TTC549 (cell line): ENCODE measurements around the gene NUP98.
"Not testable (repeated sequence)": the region's sequence is repeated elsewhere in the genome, so short reads cannot be mapped to it uniquely, and the experiment has no call there.

Source experiments
- FAIRE-seq: peaks from 2 replicates; lab custom pipeline; 2012; peaks lifted over from hg19 to GRCh38; lab: Jason Lieb, UNC

Gene NUP98

DNA sequence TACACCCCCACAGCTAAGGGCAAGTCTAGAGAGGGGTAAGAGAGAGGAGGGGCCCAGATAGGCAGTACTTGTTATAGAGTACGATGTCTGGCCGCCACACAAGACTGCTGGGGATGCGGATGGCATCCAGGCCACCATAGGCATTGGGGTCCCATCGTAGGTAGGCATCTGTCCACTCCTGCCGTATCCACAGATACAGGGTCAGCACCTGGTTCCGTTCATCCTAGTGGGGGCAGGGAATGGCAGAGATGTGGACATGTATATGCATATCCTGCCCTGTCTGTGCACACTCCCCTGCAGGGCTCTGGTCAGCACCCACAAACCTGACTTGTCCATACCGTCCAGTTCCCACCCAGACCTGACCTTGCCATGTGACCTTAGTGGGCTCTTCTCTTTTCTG lies 128.2 kb downstream of the NUP98 start:
- no peak for FAIRE-seq

DNA sequence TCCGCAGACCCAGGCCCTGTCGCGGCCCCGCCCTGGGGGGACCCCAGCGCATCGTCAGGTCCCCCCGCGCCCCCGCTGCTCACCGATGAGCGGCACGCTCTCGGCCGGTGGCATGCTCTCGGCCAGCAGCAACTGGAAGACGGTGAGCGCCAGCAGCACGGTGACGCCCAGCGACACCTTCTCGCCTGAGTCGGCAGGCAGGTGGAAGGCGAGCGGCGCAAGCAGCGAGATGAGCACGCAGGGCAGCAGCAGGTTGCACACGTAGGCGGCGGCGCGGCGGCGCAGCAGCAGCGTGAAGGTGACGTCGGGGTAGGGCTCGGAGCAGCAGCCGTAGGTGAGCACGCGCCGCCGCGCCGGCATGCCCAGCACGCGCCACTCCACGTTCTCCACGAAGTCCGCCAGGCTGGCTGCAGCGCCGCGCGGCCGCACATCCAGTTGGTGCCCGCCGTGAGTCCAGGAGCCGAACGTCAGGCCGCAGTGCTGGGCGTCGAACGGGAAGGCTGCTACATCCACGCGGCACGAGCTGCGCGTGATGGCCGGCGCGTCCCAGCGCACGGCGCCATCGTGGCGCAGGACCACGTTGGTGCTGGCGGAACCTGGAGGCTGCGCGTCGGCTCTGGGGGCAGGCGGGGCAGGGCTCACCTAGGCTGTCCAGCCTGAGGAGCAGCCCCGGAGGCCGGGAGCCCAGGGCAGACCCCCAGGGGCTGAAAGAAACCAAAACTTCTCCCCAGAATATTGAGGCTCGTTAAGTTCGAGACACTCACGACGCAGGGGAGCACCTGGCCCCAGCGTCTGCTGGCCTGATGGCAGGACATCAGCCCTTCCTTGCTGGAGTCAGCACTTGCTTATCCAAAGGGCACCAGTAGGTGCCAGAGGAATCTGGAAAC lies 130.0 kb downstream of the NUP98 start:
- no peak for FAIRE-seq

DNA sequence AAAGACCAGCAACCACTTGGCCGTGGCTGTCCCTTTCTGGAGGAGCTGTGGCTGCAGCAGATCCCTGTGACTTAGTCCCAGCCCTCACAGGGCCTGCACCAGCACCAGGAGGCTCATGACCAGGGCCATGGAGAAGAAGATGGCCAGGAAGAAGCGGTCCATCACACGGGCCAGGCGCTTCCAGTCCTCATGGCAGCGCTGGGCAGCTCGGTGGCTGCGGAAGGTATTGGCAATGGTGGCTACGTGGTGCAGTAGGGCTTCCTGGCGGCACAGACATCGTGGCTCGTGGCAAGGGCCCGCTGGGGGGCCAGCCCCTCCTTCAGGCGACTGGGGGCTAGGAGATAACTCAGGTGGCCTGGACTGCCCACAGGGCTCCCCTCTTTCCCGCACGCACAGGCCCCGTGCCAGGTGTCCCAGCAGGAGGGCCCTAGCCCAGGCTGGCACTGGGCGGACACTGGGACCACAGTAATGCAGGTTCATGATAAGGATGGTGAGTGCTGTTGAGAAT lies 131.3 kb downstream of the NUP98 start:
- FAIRE-seq = no peak

DNA sequence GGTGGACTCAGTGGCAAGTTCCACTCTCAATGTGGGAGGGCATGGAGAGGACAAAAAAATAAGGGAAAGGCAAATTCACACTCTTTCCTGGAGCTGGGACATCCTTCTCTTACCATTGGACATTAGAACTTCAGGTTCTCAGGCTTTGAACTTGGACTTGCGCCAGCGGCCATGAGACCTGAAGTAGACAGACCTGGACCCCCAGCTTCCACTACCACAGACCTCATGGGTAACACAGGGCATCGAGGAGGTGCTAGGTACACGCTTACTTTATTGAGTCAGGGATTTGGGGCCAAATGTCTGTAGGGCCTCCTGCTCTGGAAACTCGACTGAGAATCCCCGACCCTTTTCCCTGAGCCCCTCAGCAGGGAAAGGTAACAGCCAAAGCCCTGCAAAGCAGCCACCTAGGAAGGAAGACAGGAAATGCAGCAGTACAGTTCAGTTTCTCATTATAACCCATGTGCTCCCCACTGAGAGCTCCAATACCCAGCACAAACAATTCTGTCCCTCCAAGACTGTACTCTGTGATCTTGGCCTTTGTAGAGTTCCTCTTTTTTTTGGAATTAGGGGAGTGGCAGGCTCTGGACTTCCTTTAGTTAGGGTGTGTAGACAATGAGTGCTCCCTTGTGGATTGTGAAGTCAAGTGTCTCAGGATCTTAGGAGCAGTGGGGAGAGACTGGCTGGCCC lies 131.9 kb downstream of the NUP98 start:
- FAIRE-seq = no peak

DNA sequence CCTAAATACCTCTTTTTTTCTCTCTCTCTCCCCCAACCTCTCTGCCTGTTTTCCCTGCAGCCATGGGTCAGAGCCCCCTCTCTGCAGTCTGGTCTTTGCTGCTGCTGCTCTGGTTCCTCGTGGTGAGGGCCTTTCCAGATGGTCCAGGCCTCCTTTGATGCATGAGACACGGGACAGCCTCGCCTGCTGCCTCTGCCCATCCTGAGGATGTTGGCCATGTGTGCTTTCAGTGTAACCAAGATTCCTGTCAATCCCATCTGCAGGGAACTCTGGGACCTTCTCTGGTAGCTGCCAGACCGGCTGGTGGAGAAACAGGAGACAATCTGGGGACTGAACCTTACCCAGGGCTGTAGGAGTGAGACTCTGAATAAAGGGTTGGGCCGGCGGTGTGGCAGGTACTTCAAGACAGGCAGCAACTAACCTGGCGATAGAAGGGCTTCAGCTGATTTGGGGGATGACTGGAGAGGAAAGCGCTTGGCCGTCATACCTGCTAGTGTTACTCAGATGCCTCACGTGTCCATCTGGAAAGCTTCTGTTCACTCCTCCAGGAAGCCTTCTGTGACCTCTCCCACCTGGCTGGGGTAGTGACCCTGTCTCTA lies 133.2 kb downstream of the NUP98 start:
- FAIRE-seq = no peak

DNA sequence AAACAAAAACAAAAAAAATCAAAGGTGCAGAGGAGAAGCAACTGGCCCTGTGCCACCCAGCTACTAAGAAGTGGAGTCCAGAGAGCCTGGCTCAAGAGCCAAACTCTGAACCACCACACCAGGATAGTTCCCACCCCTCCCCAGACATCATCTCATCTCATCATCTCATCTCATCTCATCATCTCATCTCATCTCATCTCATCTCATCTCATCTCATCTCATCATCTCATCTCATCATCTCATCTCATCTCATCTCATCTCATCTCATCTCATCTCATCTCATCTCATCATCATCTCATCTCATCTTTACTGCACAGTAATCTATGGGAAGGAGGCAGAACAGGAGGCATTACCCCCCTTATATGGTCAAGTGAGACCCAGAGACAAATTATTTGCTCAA lies 134.5 kb downstream of the NUP98 start:
- FAIRE-seq = no peak

DNA sequence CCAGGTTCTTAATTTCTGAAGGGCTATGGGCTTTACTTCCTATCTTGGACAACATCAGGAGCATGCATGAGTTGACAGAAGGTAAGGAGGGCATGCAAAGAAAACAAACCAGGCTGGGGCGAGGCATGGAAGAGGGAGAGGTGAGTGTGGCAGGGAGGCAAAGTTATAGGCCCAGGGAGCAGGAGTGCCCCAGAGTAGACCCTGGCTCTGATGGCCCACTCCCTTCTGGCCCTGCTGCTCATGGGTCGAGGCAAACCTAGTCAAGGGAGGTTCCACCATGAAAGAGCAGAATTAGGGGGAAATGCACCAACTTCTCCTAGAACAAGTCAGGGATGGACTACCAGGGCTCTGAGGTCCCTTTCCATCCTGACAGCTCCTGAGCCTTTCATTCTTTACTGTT lies 136.4 kb downstream of the NUP98 start:
- FAIRE-seq = no peak

DNA sequence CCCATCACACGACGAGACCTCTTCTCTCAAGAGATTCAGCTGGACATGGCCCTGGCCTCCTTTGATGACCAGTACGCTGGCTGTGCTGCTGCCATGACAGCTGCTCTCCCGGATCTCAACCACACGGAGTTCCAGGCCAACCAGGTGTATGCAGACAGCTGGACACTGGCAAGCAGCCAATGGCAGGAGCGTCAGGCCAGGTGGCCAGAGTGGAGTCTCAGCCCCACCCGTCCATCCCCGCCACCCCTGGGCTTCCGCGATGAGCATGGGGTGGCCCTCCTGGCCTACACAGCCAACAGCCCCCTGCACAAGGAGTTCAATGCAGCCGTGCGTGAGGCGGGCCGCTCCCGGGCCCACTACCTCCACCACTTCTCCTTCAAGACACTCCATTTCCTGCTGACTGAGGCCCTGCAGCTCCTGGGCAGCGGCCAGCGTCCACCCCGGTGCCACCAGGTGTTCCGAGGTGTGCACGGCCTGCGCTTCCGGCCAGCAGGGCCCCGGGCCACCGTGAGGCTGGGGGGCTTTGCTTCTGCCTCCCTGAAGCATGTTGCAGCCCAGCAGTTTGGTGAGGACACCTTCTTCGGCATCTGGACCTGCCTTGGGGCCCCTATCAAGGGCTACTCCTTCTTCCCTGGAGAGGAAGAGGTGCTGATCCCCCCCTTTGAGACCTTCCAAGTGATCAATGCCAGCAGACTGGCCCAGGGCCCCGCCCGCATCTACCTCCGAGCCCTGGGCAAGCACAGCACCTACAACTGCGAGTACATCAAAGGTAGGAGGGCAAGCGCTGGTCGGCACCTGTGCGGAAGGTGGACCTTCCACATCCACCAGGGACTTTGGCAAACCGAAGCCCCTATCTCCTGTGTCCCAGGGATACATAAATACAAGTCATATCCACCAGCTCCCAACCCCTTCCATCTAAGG lies 137.5 kb downstream of the NUP98 start:
- FAIRE-seq = no peak

DNA sequence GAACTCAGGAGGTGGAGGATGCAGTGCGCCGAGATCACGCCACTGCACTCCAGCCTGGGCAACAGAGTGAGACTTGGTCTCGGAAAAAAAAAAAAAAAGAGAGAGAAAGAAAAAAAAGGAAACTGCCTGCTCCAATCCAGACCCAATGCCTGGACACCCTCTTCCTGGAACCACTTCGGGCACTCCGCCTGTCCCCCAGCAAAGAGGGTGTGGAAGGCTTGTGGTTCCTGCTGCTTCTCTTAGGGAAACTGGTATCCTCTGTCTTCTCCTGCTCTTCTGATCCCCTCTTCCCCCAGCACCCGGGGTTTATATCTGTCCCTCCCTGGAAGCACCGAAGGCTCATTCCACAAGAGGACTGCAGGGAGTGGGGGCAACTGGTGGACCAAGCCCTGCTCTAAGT lies 139.1 kb downstream of the NUP98 start:
- no peak for FAIRE-seq

DNA sequence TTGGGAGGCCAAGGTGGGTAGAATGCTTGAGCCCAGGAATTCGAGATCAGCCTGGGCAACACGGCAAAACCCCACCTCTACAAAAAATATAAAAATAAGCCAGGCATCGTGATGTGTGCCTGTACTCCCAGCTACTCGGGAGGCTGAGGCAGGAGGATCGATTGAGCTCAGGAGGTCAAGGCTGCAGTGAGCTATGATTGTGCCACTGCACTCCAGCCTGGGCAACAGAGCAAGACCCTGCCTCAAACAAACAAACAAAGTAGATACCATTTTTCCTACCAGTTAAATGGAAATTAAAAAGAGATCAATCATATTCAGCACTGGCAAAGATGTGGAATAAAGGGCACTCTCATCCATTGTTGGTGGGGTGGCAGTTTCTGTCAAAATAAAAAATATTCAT lies 140.0 kb downstream of the NUP98 start:
- FAIRE-seq = not testable (repeated sequence)

DNA sequence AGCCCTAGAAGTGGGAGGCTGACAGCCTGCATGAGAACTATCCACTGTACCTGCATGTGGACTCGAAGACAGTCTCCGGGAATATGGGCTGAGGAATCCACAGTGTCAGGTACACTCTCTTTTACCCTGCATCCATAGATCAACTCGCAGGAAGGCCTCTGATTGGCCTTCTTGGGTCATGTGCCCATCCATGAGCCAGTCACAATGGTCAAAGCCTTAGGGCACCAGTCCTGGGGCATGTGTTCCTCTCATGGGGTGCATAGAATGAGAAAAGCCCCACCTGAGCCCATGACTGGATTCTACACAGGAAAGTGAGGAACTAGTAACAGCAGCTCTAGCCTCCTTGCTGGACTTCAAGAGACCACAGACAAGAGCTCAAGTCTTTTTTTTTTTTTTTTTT lies 141.8 kb downstream of the NUP98 start:
- FAIRE-seq = no peak

DNA sequence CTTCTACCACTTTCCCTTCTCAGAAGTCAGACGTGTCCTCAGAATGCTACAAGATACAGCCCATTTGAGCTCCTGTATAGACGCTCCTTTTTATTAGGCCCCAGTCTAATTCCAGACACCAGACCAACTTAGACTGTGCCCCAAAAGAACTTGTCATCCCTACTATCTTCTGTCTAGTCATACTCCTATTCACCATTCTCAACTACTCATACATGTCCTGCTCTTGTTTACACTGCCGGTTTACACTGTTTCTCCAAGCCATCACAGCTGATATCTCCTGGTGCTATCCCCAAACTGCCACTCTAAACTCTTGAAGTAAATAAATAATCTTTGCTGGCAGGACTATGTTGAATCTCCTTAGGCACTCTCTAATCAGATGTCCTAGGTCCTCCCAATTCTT lies 144.8 kb downstream of the NUP98 start:
- FAIRE-seq = not testable (repeated sequence)

DNA sequence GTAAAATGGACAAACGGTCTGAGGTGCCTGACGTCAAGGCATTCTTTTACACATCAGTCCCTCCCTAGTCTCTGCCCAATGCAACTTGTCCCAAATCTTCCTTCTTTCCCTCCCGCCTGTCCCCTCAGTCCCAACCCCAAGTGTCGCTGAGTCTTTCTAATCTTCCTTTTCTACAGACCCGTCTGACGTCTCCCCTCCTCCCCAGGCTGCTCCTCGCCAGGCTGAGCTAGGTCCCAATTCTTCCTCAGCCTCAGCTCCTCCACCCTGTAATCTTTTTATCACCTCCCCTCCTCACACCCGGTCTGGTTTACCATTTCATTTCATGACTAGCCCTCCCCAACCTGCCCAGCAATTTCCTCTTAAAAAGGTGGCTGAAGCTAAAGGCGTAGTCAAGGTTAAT lies 148.0 kb downstream of the NUP98 start:
- FAIRE-seq = not testable (repeated sequence)

DNA sequence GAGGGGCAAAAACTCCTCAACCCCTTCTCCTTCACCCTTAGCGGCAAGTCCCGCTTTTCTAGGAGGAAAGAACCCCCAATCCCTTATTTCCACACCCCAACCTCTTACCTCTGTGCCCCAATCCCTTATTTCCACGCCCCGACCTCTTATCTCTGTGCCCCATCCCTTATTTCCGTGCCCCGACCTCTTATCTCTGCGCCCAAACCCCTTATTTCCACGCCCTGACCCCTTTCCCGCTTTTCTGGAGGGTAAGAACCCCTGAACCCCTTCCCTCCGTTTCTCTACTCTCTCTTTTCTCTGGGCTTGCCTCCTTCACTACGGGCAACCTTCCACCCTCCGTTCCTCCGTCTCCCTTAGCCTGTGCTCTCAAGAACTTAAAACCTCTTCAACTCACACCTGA lies 148.5 kb downstream of the NUP98 start:
- FAIRE-seq = not testable (repeated sequence)

DNA sequence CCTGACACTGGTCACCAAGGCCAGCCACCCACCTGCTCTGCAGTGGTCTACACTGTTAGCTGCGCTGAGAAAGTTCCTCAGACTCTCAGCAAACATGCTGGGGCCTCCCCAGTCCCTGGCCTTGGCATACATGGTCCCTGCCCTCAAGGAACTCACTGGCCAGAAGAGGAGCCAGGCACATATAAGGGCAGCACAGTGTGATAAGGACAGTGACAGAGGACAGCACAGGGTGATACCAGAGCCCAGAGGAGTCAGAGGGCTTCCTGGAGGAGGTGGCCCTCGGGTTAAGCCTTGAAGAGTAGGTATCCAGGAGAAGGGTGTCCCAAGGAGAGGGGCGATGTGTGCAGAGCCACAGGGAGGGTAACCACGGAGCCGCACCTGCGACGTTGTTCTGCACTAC lies 151.8 kb downstream of the NUP98 start:
- no peak for FAIRE-seq

DNA sequence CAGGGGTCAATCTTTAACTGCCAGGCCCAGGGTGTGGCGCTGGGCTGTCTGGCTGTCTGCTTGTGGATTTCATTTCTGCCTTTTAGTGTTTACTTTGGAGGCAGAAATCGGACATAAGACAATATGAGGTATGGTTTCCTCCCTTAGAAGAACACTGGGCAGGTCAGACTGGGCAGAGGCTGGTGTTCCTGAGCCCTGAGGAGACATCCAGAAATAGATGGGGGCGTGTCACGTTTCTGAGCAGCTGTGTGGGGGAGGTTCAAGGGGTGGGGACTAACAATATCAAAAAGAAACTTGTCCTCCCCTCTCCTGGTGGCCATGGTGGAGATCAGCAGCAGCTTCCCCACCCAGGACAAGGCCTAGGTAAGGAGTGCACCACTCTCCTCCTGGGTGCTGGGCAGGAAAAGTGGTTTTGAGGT lies 152.5 kb downstream of the NUP98 start, which contains the start of gene ART1:
TSS of gene ART1 (plus strand) at position 312 of the 419 bp plus-strand sequence. CDS start 14,086 bp downstream, outside the sequence.
- FAIRE-seq = no peak

DNA sequence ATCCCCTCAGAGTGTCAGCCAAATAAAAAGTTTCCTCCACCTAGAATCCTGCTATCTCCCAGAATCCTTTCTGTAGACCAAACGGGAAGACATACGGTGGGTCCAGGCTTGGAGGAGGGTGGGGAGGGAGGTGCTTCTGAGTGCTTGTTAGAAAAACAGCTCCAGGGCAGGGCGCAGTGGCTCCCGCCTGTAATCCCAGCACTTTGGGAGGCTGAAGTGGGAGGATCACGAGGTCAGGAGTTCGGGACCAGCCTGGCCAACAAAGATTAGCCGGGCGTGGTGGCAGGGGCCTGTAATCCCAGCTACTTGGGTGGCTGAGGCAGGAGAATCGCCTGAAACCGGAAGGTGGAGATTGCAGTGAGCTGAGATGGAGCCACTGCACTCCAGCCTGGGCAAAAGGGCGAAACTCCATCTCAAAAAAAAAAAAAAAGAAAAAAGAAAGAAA lies 154.2 kb downstream of the NUP98 start:
- FAIRE-seq = not testable (repeated sequence)

DNA sequence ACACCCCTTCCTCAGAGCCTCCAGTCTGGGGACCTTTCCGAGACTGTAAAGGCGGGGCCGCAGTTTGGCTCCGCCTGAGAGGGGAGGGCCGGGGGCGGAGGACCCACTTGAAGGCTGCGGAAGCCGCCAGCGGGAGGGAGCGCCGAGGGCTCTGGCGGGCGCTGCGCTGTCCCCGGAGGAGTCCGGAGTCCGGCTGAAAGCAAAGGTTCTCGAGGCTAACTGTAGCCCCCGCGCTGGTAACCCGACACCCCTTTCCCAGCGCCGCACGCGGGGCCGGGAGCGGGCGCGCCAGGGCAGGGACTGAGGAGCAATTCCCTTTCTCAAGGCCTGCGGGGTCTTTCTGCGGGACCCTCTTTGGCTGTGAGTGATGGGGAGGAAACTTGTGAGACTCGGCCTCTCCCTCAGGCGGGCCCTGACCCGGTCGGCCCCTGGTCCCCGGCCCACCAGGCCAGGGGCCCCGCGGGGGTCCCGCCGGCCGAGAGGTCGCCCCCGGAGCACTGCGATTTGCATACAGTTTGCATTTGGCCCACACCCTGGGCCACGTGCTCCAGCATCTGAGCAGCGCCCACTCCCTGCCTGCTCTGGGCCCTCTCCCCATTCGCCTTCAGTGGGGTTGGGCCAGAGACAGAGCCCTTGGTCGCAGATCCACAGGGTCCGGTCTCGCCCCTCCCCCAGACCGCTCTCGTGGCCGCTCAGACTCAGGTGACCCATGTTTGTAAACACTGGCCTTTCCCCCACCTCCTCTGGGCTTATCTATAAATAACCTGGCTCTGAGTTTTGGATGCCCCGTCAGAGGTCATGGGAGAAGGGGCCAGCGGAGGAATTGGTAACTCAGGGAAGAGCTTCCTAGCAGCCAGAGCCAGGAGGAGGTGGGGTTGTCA lies 155.0 kb downstream of the NUP98 start:
- FAIRE-seq = no peak

DNA sequence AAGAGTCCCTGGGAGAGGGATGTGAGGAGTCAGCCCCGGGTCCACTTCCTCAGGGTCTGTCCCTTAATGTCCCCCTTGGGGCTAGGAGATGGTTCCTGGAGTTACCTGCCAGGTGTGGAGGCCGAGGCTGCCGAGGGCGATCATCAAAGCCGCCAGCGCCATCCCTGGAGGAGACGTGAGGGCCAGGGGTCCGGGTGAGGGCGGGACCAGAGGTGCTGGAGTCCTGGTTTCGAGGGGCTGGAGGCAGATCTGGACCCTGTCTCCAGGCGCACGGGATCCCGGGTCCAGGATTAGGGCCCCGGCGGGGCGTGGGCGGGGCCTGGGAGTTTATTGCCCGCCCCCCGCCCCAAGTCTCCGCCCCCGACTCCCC lies 155.7 kb downstream of the NUP98 start, which contains the start of gene ART5:
TSS of gene ART5 (minus strand) at position 292 of the 370 bp plus-strand sequence. CDS start at position 162, 130 bp downstream.
- FAIRE-seq = no peak

DNA sequence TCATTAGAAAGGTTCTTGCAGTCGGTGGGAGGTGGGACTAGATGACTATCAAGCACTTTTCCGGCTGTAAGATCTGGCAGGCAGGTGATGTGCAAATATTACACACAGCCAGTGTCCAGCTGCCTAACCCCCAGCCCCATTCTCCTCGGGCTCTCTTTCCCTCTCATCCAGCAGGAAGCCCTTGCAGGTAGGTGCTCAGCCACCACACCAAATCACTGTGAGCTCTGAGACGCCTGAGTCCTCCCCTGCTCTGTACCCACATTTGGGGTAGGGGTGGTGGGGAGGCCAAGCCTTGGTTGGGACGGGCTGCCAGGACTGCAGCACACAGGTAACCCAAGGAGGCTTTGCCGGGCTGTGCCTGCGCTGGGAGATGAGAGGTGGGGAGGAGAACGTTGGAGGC lies 156.2 kb downstream of the NUP98 start:
- no peak for FAIRE-seq

DNA sequence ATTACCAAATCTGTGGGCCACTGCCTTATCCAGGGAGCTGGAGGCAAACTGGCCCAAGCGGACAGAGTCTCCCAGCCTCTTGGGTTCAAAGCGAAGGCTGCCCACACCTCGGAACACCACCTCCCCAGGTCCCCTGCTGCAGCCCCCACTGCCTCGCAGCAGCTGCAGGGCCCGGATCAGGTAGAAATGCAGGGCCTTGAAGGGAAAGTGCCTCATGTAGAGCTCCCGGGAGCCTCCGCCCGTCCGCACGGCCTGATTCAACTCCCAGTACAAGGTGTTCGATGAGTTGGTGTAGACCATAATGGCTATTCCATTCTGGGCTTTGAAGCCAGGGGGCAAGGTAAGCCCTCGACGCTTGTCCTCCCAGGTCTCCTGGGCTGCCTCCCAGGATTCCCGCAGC lies 157.5 kb downstream of the NUP98 start:
- no peak for FAIRE-seq
